Right lung (tissue), 5 donors: ENCODE measurements around the gene PTPN5. TPM values are rescaled to one million over a fixed set of nuclear protein-coding genes. Genes with fewer than 3 reads are reported as not detected.
"Not testable (repeated sequence)": the region's sequence is repeated elsewhere in the genome, so short reads cannot be mapped to it uniquely, and the experiment has no call there.

ENCODE experiments used
- DNase-seq, 2 donors: peaks; one replicate each; pipeline ENCODE4 v3.0.0-alpha.2; 2013
- polyA plus RNA-seq, 5 donors: library from polyadenylated mRNA; unstranded; fragments of 120-200 nt; gene quantifications; one replicate each; pipeline versions ENCODE4 v1.2.1 to v1.2.3, GENCODE V29; 2013; ENCODE audit warnings: inconsistent platforms in 1 of 5, low replicate concordance in 1 of 5; ENCODE audit not compliant: insufficient read length in 5 of 5, insufficient read depth in 1 of 5

PTPN5 gene
- polyA plus RNA-seq, 5 donors = 0.79 to 1.3 (median 1.0) TPM

- DNase-seq = no peak
Measured at GRCh38 chr11:18710545-18710944, 81.1 kb downstream of the PTPN5 start.

- DNase-seq = no peak
Measured at GRCh38 chr11:18709414-18709813, 82.2 kb downstream of the PTPN5 start.

- DNase-seq = no peak
Measured at GRCh38 chr11:18707811-18708340, 83.7 kb downstream of the PTPN5 start.

- peak; percentile 72 to 79 for DNase-seq
Measured at GRCh38 chr11:18706330-18707243, 85.0 kb downstream of the PTPN5 start.

DNA sequence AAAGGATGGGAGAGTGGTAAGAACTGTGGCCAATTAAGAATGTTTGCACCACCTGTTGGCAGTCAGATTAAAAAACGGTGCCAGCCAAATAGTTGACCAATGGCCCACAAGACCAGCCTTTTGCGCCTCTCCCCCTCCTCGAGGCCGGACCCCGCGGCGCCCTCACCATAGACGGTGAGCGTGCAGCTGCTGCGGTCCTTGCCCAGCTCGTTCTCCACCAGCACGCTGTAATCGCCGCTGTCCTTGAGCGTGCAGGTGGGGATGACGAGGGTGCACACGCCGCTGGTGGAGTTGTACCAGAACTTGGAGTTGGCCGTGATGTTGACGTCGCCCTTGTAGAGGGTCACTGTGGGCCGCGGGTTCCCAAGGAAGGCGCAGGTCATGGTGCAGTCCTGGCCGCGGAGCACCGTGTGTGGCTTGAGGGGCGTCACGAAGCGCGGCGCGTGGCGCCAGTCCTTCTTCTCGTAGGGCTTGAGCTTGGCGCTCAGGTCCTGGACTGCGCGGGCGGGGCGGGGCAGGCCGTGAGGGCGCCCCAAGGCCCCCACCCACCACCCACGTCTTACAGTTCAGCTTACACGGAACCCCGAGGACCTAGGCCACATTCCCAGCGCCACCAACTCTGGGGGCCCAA is 85.8 kb downstream of the PTPN5 start:
- peak in 1 of 2 donors; percentile 36 for DNase-seq

DNA sequence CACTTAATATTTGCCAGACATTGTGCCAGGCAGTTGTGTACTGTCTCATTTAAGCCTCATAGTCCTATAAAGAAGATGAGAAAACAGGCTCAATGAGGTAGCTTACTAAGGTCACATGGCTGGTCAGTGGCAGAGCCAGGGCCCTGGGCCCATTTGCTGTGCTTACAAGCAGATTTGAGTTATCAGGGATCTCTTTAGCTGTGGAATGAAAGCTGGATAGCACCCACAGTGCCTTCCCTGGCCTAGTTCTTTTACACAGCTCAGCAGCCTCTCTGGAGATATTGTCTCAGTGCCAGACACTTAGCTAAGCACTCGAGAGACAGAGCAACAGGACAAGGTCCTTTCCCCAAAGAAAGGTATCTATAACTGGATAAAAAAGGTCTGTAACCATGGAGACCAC is 86.9 kb downstream of the PTPN5 start:
- DNase-seq = no peak

GRCh38 chr11:18704045-18704645 is 87.5 kb downstream of the PTPN5 start:
- no peak for DNase-seq

- DNase-seq = no peak
Measured at GRCh38 chr11:18703001-18703763, 88.4 kb downstream of the PTPN5 start.

GRCh38 chr11:18701614-18702216 is 89.9 kb downstream of the PTPN5 start:
- DNase-seq = no peak

GRCh38 chr11:18700872-18701271 is 90.7 kb downstream of the PTPN5 start:
- no peak for DNase-seq

GRCh38 chr11:18700375-18700774 is 91.2 kb downstream of the PTPN5 start:
- DNase-seq = no peak

DNA sequence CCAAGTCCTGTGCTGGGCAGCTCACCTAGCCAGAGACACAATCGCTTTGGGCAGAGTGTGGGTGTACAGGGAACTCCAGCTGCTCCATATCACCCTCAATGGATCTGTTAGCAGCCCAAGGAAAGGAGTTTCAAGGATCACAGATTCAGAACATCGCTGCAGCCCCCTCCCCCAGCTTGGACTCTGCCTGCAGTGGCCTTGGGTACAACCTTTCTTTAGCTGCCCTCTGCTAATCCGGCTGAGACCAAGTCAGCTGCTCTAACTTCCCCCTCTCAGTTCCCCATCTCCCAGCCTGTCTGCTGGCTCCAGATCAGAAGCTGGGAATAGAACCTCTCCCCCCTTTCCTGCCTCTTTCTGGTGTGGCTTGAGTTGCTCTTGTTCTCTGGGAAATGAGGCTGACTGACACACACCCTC is 91.7 kb downstream of the PTPN5 start:
- peak in 1 of 2 donors; percentile 28 for DNase-seq

- DNase-seq = no peak
Measured at GRCh38 chr11:18699269-18699596, 92.4 kb downstream of the PTPN5 start.

- DNase-seq = peak; percentile 88 to 91
Measured at GRCh38 chr11:18698341-18699268, 93.0 kb downstream of the PTPN5 start, which contains the start of gene TMEM86A. Gene TMEM86A, plus strand, starts transcription at chr11:18698779. Its CDS starts 108 bp downstream, at chr11:18698887.

GRCh38 chr11:18697576-18697975 is 94.0 kb downstream of the PTPN5 start:
- DNase-seq = no peak

- DNase-seq = no peak
Measured at GRCh38 chr11:18696638-18697225, 94.9 kb downstream of the PTPN5 start.

DNA sequence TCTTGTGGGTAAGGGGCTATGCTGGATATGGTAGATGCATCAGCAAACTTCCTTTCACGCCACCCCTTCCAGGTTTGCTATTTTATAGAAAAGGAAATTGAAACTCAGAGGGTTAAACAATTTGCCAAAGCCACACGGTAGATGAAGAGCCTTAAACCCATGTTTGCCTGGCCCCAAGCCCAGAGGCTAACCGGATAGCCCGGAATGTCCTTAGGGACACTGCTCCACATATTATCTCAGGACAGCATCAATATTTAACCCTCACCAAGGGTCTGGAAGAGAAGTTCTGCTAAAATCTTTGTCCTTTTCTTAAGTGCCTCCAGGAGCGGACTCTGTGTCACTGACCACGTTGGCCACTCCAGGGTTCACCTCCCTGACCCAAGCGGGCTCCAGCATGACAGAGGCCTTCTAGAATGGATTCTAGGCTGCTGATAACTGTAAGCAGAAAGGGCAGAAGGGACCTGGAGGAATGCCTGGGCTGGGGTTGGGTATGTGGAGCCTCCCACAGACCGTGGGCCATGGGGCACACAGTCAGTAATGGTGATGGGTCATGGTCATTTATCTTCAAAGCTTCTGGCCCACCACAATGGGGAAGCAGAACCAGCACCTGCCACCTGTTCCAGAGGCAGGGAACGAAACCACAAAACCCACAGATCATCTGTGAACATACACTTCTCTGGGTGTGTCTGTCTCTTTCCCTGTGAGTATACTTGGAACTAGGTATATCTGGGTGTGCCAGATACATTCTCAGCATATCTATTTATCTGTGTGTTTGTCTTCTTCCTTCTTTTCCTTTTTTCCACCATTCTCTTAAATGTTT is 98.4 kb downstream of the PTPN5 start:
- DNase-seq = no peak

GRCh38 chr11:18691467-18692140 is 100.0 kb downstream of the PTPN5 start:
- DNase-seq = not testable (repeated sequence)
